CD4-positive, alpha-beta T cell treated with Interleukin-4 for 1 hour (primary cell): ENCODE measurements around the gene GEMIN4.
"Not testable (repeated sequence)": the region's sequence is repeated elsewhere in the genome, so short reads cannot be mapped to it uniquely, and the experiment has no call there.

Experiments used
- DNase-seq, 2 donors: peaks; one replicate each; pipeline ENCODE4 v3.0.0-alpha.2; 2020 to 2022

GEMIN4 gene

GRCh38 chr17:752002-752619, at the start of gene GEMIN4:
GEMIN4 (minus strand) TSS chr17:752264; CDS start chr17:752142, 122 bp downstream.
- DNase-seq: peak; percentile 95 to 97

- no peak for DNase-seq
Measured at GRCh38 chr17:801660-802059, 49.6 kb upstream of the GEMIN4 start.

GRCh38 chr17:800446-801242, 48.6 kb upstream of the GEMIN4 start:
- no peak for DNase-seq

GRCh38 chr17:799261-799660, 47.2 kb upstream of the GEMIN4 start:
- no peak for DNase-seq

GRCh38 chr17:798246-798645, 46.2 kb upstream of the GEMIN4 start:
- no peak for DNase-seq

- no peak for DNase-seq
Measured at GRCh38 chr17:797236-797840, 45.3 kb upstream of the GEMIN4 start.

GRCh38 chr17:796609-797008, 44.5 kb upstream of the GEMIN4 start:
- DNase-seq: no peak

- DNase-seq: no peak
Measured at GRCh38 chr17:795721-796120, 43.7 kb upstream of the GEMIN4 start.

GRCh38 chr17:795276-795675, 43.2 kb upstream of the GEMIN4 start:
- DNase-seq: no peak

GRCh38 chr17:794876-795275, 42.8 kb upstream of the GEMIN4 start:
- peak; percentile 21 to 39 for DNase-seq

GRCh38 chr17:792277-792676, 40.2 kb upstream of the GEMIN4 start:
- DNase-seq: no peak

- no peak for DNase-seq
Measured at GRCh38 chr17:791829-792228, 39.8 kb upstream of the GEMIN4 start.

GRCh38 chr17:790874-791247, 38.8 kb upstream of the GEMIN4 start:
- DNase-seq: not testable (repeated sequence)

- not testable (repeated sequence) for DNase-seq
Measured at GRCh38 chr17:789931-790873, 38.1 kb upstream of the GEMIN4 start.

- DNase-seq: no peak
Measured at GRCh38 chr17:789160-789840, 37.2 kb upstream of the GEMIN4 start.

- DNase-seq: no peak
Measured at GRCh38 chr17:788551-788950, 36.5 kb upstream of the GEMIN4 start.

GRCh38 chr17:787641-788221, 35.7 kb upstream of the GEMIN4 start:
- no peak for DNase-seq

- not testable (repeated sequence) for DNase-seq
Measured at GRCh38 chr17:785901-786300, 33.8 kb upstream of the GEMIN4 start.

- DNase-seq: no peak
Measured at GRCh38 chr17:784143-784542, 32.1 kb upstream of the GEMIN4 start.

- DNase-seq: peak; percentile 92 to 94
Measured at GRCh38 chr17:781805-782731, 30.0 kb upstream of the GEMIN4 start, which contains the start of the genes GLOD4 and MRM3. GLOD4 (minus strand) TSS chr17:782280; CDS start chr17:782255, 25 bp downstream. MRM3 (plus strand) TSS chr17:782353; CDS start chr17:782379, 26 bp downstream.

- DNase-seq: no peak
Measured at GRCh38 chr17:778096-778495, 26.0 kb upstream of the GEMIN4 start.
